H1 (cell line): ENCODE results near the gene VAPB. TPM values are rescaled to one million over a fixed set of nuclear protein-coding genes. Genes with fewer than 3 reads are reported as not detected.
A peak's percentile ranks its signal among the peaks of the same experiment; 100 is the strongest.

Experiments
- CTCF ChIA-PET: fragments of 300-600 bp; sonication (Branson Sonifier 250); formaldehyde crosslinking; loops from one replicate; lab custom pipeline; 2021; ENCODE audit not compliant: partially characterized antibody; lab: Charles Lee
- POLR2A ChIA-PET: fragments of 300-600 bp; sonication (Branson Sonifier 250); formaldehyde crosslinking; loops from one replicate; lab custom pipeline; 2021; ENCODE audit warnings: inconsistent platforms; ENCODE audit not compliant: partially characterized antibody; lab: Charles Lee
- DNase-seq, 2 experiments: peaks; one replicate each; pipeline versions ENCODE4 v3.0.0 to v3.0.0-alpha.2; 2010 to 2022; ENCODE audit warnings: low spot score in 2 of 2, low read depth in 1 of 2, mixed read lengths in 1 of 2
- FAIRE-seq: peaks from 2 replicates; lab custom pipeline; 2011; peaks lifted over from hg19 to GRCh38; lab: Jason Lieb, UNC
- H2AFZ ChIP-seq: 2 replicates; pipeline ENCODE4 v1.8.1; 2012; ENCODE audit warnings: low read length, inconsistent platforms
- H2AK5ac ChIP-seq: 2 replicates; pipeline ENCODE4 v1.6.1; 2013; ENCODE audit warnings: low read depth, low read length
- H2BK120ac ChIP-seq: replicated peaks from 2 replicates; pipeline ENCODE3; 2013; ENCODE audit warnings: low read depth, low read length, inconsistent platforms
- H2BK12ac ChIP-seq: 2 replicates; pipeline ENCODE4 v1.6.1; 2013; ENCODE audit warnings: low read depth, low read length
- H2BK15ac ChIP-seq: 2 replicates; pipeline ENCODE4 v1.6.1; 2013; ENCODE audit warnings: low read length
- H2BK20ac ChIP-seq: 2 replicates; pipeline ENCODE4 v1.6.1; 2013; ENCODE audit warnings: low read length
- H2BK5ac ChIP-seq: 2 replicates; pipeline ENCODE4 v1.6.1; 2013; ENCODE audit warnings: low read depth, low read length
- H3K14ac ChIP-seq: 2 replicates; pipeline ENCODE4 v1.6.1; 2013; ENCODE audit warnings: inconsistent platforms; ENCODE audit not compliant: insufficient read length
- H3K18ac ChIP-seq: 2 replicates; pipeline ENCODE4 v1.6.1; 2013; ENCODE audit warnings: low read length; ENCODE audit errors: extremely low read depth
- H3K23ac ChIP-seq: 2 replicates; pipeline ENCODE4 v1.6.1; 2013; ENCODE audit warnings: inconsistent platforms; ENCODE audit not compliant: insufficient read length
- H3K23me2 ChIP-seq: 2 replicates; pipeline ENCODE4 v1.6.1; 2013; ENCODE audit warnings: low read depth, low read length
- H3K27ac ChIP-seq: 2 replicates; pipeline ENCODE4 v1.6.1; 2011; ENCODE audit warnings: low read depth, low read length, inconsistent platforms
- H3K27me3 ChIP-seq, 4 experiments: replicated peaks in 1 of 4; 1 replicate in 1 of 4; 2 replicates in 3 of 4; pipeline versions ENCODE4 v1.6.1 to v1.8.1; 2011 to 2013; ENCODE audit warnings: low read length in 3 of 4, mild to moderate bottlenecking in 3 of 4, inconsistent platforms in 2 of 4, mixed read lengths in 2 of 4, moderate library complexity in 1 of 4; ENCODE audit not compliant: control insufficient read depth in 3 of 4, insufficient read depth in 3 of 4; ENCODE audit errors: extremely low read depth in 1 of 4
- H3K36me3 ChIP-seq, 4 experiments: 2 replicates each; pipeline versions ENCODE4 v1.6.1 to v1.8.1; 2011 to 2013; ENCODE audit warnings: mild to moderate bottlenecking in 4 of 4, low read length in 3 of 4, moderate library complexity in 2 of 4, control low read depth in 1 of 4, inconsistent platforms in 1 of 4; ENCODE audit not compliant: insufficient read depth in 4 of 4, control insufficient read depth in 2 of 4
- H3K4ac ChIP-seq: replicated peaks from 2 replicates; pipeline ENCODE3; 2013; ENCODE audit warnings: low read length, low read depth, mixed read lengths, inconsistent platforms; ENCODE audit not compliant: insufficient read length
- H3K4me1 ChIP-seq, 4 experiments: replicated peaks in 1 of 4; 1 replicate in 1 of 4; 2 replicates in 3 of 4; pipeline versions ENCODE4 v1.6.1 to v1.8.1; 2011 to 2013; ENCODE audit warnings: low read length in 3 of 4, inconsistent platforms in 2 of 4, mixed read lengths in 1 of 4; ENCODE audit not compliant: insufficient read depth in 4 of 4, control insufficient read depth in 3 of 4
- H3K4me2 ChIP-seq, 2 experiments: 2 replicates each; pipeline versions ENCODE4 v1.6.1 to v1.8.1; 2011 to 2013; ENCODE audit warnings: low read depth in 2 of 2, low read length in 2 of 2, control low read depth in 1 of 2, inconsistent platforms in 1 of 2, mild to moderate bottlenecking in 1 of 2; ENCODE audit not compliant: insufficient read depth in 1 of 2
- H3K4me3 ChIP-seq, 4 experiments: fragments of 200-600, 300-600 bp in 1 of 4; sonication (generic), shearing (Covaris generic), sonication (Bioruptor Twin) in 1 of 4; 2 replicates each; pipeline versions ENCODE4 v1.5.1 to v1.8.1; 2011 to 2016; ENCODE audit warnings: low read length in 4 of 4, low read depth in 3 of 4, control low read depth in 2 of 4, inconsistent platforms in 2 of 4, mild to moderate bottlenecking in 2 of 4, mixed read lengths in 1 of 4, moderate library complexity in 1 of 4; ENCODE audit not compliant: insufficient read depth in 2 of 4; ENCODE audit errors: extremely low read depth in 1 of 4
- H3K56ac ChIP-seq: replicated peaks from 2 replicates; pipeline ENCODE3; 2013; ENCODE audit warnings: low read depth, mild to moderate bottlenecking, mixed read lengths, low read length, inconsistent platforms; ENCODE audit not compliant: insufficient read length
- H3K79me1 ChIP-seq: 2 replicates; pipeline ENCODE4 v1.6.1; 2013; ENCODE audit warnings: low read depth, low read length, control low read depth
- H3K79me2 ChIP-seq, 2 experiments: 2 replicates each; pipeline versions ENCODE4 v1.6.1 to v1.8.1; 2012 to 2013; ENCODE audit warnings: low read length in 2 of 2, mild to moderate bottlenecking in 2 of 2, inconsistent platforms in 1 of 2; ENCODE audit not compliant: insufficient read depth in 2 of 2, control insufficient read depth in 1 of 2
- H3K9ac ChIP-seq, 4 experiments: replicated peaks in 1 of 4; 1 replicate in 1 of 4; 2 replicates in 3 of 4; pipeline versions ENCODE4 v1.6.1 to v1.8.1; 2011 to 2013; ENCODE audit warnings: low read depth in 3 of 4, low read length in 3 of 4, control low read depth in 2 of 4, mild to moderate bottlenecking in 2 of 4, moderate library complexity in 2 of 4, inconsistent platforms in 1 of 4; ENCODE audit errors: extremely low read depth in 1 of 4
- H3K9me3 ChIP-seq, 2 experiments: 2 replicates each; pipeline versions ENCODE4 v1.6.1 to v1.8.1; 2012 to 2013; ENCODE audit warnings: mild to moderate bottlenecking in 2 of 2, moderate library complexity in 2 of 2, control low read depth in 1 of 2, inconsistent platforms in 1 of 2, low read depth in 1 of 2, low read length in 1 of 2, mixed read lengths in 1 of 2; ENCODE audit not compliant: insufficient read depth in 2 of 2
- H4K20me1 ChIP-seq, 2 experiments: replicated peaks in 1 of 2; 2 replicates each; pipeline versions ENCODE3 to v1.8.1; 2011 to 2013; ENCODE audit warnings: inconsistent platforms in 2 of 2, low read length in 2 of 2, mild to moderate bottlenecking in 1 of 2; ENCODE audit not compliant: insufficient read depth in 2 of 2, control insufficient read depth in 1 of 2
- H4K5ac ChIP-seq: 2 replicates; pipeline ENCODE4 v1.6.1; 2013; ENCODE audit warnings: low read length, low read depth, mixed read lengths, inconsistent platforms; ENCODE audit not compliant: insufficient read length
- H4K8ac ChIP-seq: 2 replicates; pipeline ENCODE4 v1.8.0; 2013; ENCODE audit warnings: mild to moderate bottlenecking, moderate library complexity, low read length, inconsistent platforms; ENCODE audit not compliant: insufficient read depth; ENCODE audit errors: extremely low read depth
- H4K91ac ChIP-seq: replicated peaks from 2 replicates; pipeline ENCODE3; 2013; ENCODE audit warnings: low read length, mixed read lengths, inconsistent platforms; ENCODE audit not compliant: insufficient read length
- CHD2 ChIP-seq: IDR thresholded peaks from 2 replicates; pipeline ENCODE4 v1.6.1; 2012; ENCODE audit warnings: low read length, improper control_type of control experiment
- FOSL1 ChIP-seq: IDR thresholded peaks from 2 replicates; pipeline ENCODE4 v1.6.1; 2011; ENCODE audit warnings: mild to moderate bottlenecking, low read depth, low read length, moderate library complexity; ENCODE audit not compliant: insufficient read depth
- HDAC6 ChIP-seq: IDR thresholded peaks from one replicate; pipeline ENCODE4 v1.7.1; 2012; ENCODE audit warnings: low read depth, mild to moderate bottlenecking, inconsistent platforms, low read length, moderate library complexity
- RFX5 ChIP-seq: IDR thresholded peaks from 2 replicates; pipeline ENCODE4 v1.6.1; 2011; ENCODE audit warnings: low read depth, low read length, improper control_type of control experiment, borderline replicate concordance
- RNF2 ChIP-seq: fragments of 200-900, 300-1000 bp; sonication (generic); IDR thresholded peaks from 2 replicates; pipeline ENCODE4 v1.7.1; 2016; ENCODE audit warnings: borderline replicate concordance, low read depth, mild to moderate bottlenecking, antibody characterized with exemption, low read length; ENCODE audit not compliant: poor library complexity, severe bottlenecking; ENCODE audit errors: missing control alignments
- SIN3A ChIP-seq, 2 experiments: IDR thresholded peaks in 1 of 2; conservative IDR thresholded peaks in 1 of 2; 2 replicates each; pipeline ENCODE4 v1.6.1; 2011 to 2012; ENCODE audit warnings: low read length in 2 of 2, improper control_type of control experiment in 1 of 2, low read depth in 1 of 2, mild to moderate bottlenecking in 1 of 2
- WGBS, 2 experiments: shearing (Covaris generic) in 1 of 2; methylation state at CpG; one replicate each; pipeline versions ENCODE4 v1.1.6 to v1.1.7; 2013 to 2015; ENCODE audit warnings: low lambda C conversion rate in 2 of 2, mixed read lengths in 2 of 2, inconsistent platforms in 1 of 2, low coverage in 1 of 2, missing lambda C conversion rate in 1 of 2; ENCODE audit not compliant: insufficient replicate concordance in 2 of 2, insufficient coverage in 1 of 2, insufficient read length in 1 of 2; ENCODE audit errors: extremely low coverage in 1 of 2, missing lambda C conversion rate in 1 of 2; 5-methylcytosine and 5-hydroxymethylcytosine counted together
- polyA plus RNA-seq, 7 experiments: library from polyadenylated mRNA; depleted of rRNA in 3 of 7; stranded (reverse) in 5 of 7; unstranded in 2 of 7; fragments of >200 nt in 5 of 7; fragments of 200-250 nt in 2 of 7; gene quantifications; 1 replicate in 5 of 7; 2 replicates in 1 of 7; 4 replicates in 1 of 7; pipeline versions ENCODE4 v1.2.1 to v1.2.3, GENCODE V29; 2011 to 2013; ENCODE audit warnings: missing spikeins in 2 of 7, mixed read lengths in 2 of 7
- total RNA-seq: library from RNA; stranded (reverse); fragmentation: NEBNext Ultra II Directional; extraction: Animal tissue kit (Norgen Biotek cat#: 25700); gene quantifications from 2 replicates; pipeline ENCODE4 v1.2.1, GENCODE V29; 2021

VAPB gene
- total and polyA plus RNA-seq, 2 of the 8 experiments (the other 6 are each of a cell fraction or from before 2014, with no cell fraction given) = 24.4 to 62.8 TPM

- ChIA-PET POLR2A (no interaction called here), CTCF (interaction anchor here (1.0 to 2.7 kb wide), 2 partner anchors 10 to 108 kb away, joined by 4 to 15 read pairs; no protein-coding TSS in a partner anchor)
- H3K9me3 ChIP-seq = no peaks in the 10 kb centered on the region
- H3K14ac ChIP-seq = no peak overlapping the region
- FAIRE-seq = no peak
- TF ChIP-seq CHD2 = no peak
- no peak for TF ChIP-seq FOSL1
- TF ChIP-seq HDAC6 = no peak
- TF ChIP-seq RNF2 = no peak
- no peak for TF ChIP-seq SIN3A (conservative IDR thresholded peaks at IDR 0.05 in 1 of 2, IDR thresholded peaks at IDR 0.05 in 1 of 2; ENCODE audit: low read depth in 1 of 2, low read length in 2 of 2)
- no peak for TF ChIP-seq RFX5
- no peak overlapping the region for H3K4me2 ChIP-seq
- no peaks in the 10 kb centered on the region for H3K79me1 ChIP-seq
- no peak overlapping the region; the same call in 1 of the 2 replicates for H3K18ac ChIP-seq
- H2AFZ ChIP-seq = no peak overlapping the region
- no peak overlapping the region for H4K91ac ChIP-seq
- no peaks in the 10 kb centered on the region for H3K23me2 ChIP-seq
- H2BK12ac ChIP-seq = peak overlapping the region; percentile 71; the same call in 1 of the 2 replicates
- no peak overlapping the region for H2BK20ac ChIP-seq
- no peak overlapping the region for H3K56ac ChIP-seq
- WGBS, 2 experiments = 90% methylated on average over 14 of the region's 14 CpGs; no CpG with 5 or more reads in 1 of the 2 experiments
- H2BK15ac ChIP-seq = no peak overlapping the region
- H3K4me3 ChIP-seq = no peak overlapping the region
- peak overlapping the region; percentile 68 for H2BK5ac ChIP-seq
- no peak overlapping the region for H3K4ac ChIP-seq
- H3K9ac ChIP-seq = no peak overlapping the region
- no peaks in the 10 kb centered on the region for H3K79me2 ChIP-seq
- H3K4me1 ChIP-seq = peaks cover 3 to 11% (median 7%) of the 10 kb centered on the region in 4 experiments
- DNase-seq = no peak
- no peaks in the 10 kb centered on the region for H3K36me3 ChIP-seq
- H4K20me1 ChIP-seq = no peaks in the 10 kb centered on the region
- H2AK5ac ChIP-seq = no peak overlapping the region
- no peak overlapping the region for H3K27ac ChIP-seq
- no peak overlapping the region for H4K5ac ChIP-seq
- H3K23ac ChIP-seq = no peak overlapping the region
- peak overlapping the region; percentile 53; the same call in 1 of the 2 replicates for H4K8ac ChIP-seq
- H3K27me3 ChIP-seq = no peaks in the 10 kb centered on the region
- no peak overlapping the region for H2BK120ac ChIP-seq
These were observed 68.2 kb downstream of the VAPB start for GRCh38 chr20:58457083-58457695.
